ENCODE data around the gene DCP2. TPM values are rescaled to one million over a fixed set of nuclear protein-coding genes. Genes with fewer than 3 reads are reported as not detected.
A peak's percentile ranks its signal among the peaks of the same experiment; 100 is the strongest.

DCP2 gene
- total RNA-seq = 10 to 100 TPM; 65.1 to 67.9 TPM
- polyA plus RNA-seq = 10 to 100 TPM; 48.3 to 53.0 (median 50.7) TPM
- total RNA-seq = 87.5 to 166 (median 114) reads per million in 6 experiments

DNA sequence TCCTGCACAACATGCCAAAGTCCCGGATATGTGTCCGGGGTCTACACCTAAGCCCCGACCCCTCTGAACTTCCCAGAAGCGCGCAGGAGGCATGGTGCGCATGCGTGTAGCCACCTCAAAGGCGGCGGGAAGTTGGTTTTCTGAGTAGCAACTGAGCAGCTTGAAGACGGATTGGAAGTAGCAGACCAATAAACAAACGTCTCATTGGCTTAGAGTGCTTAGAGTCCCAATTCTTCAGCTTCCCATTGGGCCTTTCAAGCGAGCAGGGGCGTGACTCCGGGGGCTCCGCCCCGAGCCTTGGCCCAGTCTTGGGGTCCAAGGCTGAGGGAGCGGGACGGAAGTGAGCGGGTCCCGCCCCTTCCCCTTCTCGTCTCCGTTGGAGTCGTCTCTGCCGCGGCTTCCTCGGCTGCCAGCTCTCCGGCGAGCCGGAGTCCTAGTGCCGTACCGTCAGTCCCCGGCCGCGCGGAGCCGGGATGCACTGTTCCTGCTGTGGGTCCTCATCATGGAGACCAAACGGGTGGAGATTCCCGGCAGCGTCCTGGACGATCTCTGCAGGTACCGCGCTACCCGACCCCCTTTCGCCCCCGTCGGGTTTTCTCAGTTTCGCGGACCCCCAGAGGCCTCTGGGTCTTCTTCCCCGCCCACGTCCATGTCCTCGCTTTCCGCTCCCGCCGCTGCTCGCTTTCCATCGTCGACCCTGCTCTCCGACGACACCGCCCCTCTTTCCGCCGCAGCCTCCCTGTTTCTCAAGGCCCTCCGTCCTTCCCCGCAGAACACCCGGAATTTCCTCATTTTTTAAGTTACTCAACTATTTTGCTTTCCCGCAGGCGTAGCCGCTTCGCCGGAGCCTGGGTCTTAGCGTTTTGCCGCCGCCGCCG lies at the start of gene DCP2:
Gene DCP2, plus strand, starts transcription at position 367 of the 878 bp plus-strand sequence. Its CDS starts 136 bp downstream, at position 503.
- H3K36me3 Mint-ChIP-seq = peaks cover 0 to 12% (median 0%) of the 10 kb centered on the region in 3 donors
- ATAC-seq (peak; percentile 93 to 94), DNase-seq (peak; percentile 84 to 97 (median 96))
- peaks cover 13 to 51% (median 46%) of the 10 kb centered on the region in 4 donors for H3K4me1 Mint-ChIP-seq
- no peaks in the 10 kb centered on the region for H3K9me3 Mint-ChIP-seq
- no peaks in the 10 kb centered on the region for H3K27me3 Mint-ChIP-seq
- H3K4me3 Mint-ChIP-seq = peak within 1 kb of the TSS; percentile 96 to 100 (median 100)
- H3K27ac Mint-ChIP-seq = peak within 1 kb of the TSS; percentile 90 to 98 (median 97)
- POLR2A ChIA-PET = interaction anchor here (0.6 to 2.8 kb wide), 18 partner anchors 9 to 537 kb away, joined by 3 to 44 read pairs (median 6); partner anchors contain the start of genes REEP5, SRP19 and YTHDC2

DNA sequence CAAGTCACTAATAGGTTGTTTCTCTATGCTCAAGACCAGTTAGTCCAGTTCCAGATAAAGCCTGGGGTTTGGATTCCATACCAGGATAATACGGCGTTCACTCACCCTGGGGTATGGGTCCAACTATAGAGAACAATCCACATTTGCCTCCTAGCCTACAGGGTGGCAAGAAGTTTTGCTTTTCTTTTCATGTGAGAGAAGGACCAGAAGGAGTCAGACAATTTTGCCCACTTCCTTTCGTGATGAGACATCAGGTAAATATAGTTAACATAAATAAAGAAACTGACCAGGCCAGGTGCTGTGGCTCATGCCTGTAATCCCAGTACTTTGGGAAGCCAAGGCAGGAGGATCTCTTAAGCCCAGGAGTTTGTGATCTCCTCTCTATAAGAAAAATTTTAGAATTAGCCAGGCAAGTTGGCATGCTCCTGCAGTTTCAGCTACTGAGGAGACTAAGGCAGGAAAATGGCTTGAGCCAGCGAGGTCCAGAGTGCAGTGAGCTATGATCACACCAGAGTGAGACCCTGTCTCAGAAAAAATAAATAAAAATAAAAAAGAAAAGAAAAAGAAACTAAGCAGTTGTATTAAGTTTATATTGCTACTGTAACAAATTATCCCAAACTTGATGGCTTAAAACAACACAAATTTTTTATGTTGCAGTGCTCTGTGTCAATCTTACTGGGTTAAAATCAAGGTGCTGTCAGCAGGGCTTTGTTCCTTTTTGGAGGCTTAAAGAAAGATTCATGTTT lies 47.1 kb upstream of the DCP2 start:
- DNase-seq = no peak
- Mint-ChIP-seq H3K27me3 (no peaks in the 10 kb centered on the region), H3K4me3 (peak overlapping the region; percentile 13 to 80 (median 66)), H3K4me1 (peaks cover 17 to 70% (median 40%) of the 10 kb centered on the region in 4 donors), H3K9me3 (peaks cover 0 to 1% (median 0%) of the 10 kb centered on the region in 9 donors), H3K27ac (peak overlapping the region; percentile 6 to 82 (median 48)), H3K36me3 (no peaks in the 10 kb centered on the region)
- ATAC-seq = peak; percentile 5 to 18
- POLR2A ChIA-PET = interaction anchor here (0.6 to 2.2 kb wide), 3 partner anchors 8 to 58 kb away, joined by 4 to 19 read pairs (median 8); partner anchors contain the start of genes DCP2 and REEP5

DNA sequence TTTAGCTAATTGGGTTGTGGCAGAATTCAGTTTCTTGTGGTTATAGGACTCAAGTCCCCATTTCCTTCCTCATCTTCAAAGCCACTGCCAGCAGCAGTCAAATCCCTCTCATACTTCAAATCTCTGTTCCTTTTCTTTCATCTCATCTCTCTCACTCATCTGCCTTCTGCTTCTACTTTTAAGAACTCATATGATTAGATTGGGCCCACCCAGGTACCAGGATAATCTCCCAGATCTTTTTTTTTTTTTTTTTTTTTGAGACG lies 46.6 kb upstream of the DCP2 start:
- DNase-seq (peak in 7 of 10 donors; percentile 13 to 80 (median 47)), ATAC-seq (peak; percentile 91 to 94)
- Mint-ChIP-seq H3K36me3 (no peaks in the 10 kb centered on the region), H3K4me1 (peaks cover 17 to 64% (median 38%) of the 10 kb centered on the region in 4 donors), H3K27ac (peak overlapping the region in 7 of 10 donors; percentile 3 to 74 (median 18)), H3K9me3 (peaks cover 0 to 1% (median 0%) of the 10 kb centered on the region in 9 donors), H3K4me3 (peak overlapping the region; percentile 13 to 80 (median 56)), H3K27me3 (no peaks in the 10 kb centered on the region)
- POLR2A ChIA-PET = interaction anchor here (0.6 to 2.2 kb wide), 3 partner anchors 9 to 57 kb away, joined by 4 to 19 read pairs (median 8); partner anchors contain the start of genes DCP2 and REEP5

DNA sequence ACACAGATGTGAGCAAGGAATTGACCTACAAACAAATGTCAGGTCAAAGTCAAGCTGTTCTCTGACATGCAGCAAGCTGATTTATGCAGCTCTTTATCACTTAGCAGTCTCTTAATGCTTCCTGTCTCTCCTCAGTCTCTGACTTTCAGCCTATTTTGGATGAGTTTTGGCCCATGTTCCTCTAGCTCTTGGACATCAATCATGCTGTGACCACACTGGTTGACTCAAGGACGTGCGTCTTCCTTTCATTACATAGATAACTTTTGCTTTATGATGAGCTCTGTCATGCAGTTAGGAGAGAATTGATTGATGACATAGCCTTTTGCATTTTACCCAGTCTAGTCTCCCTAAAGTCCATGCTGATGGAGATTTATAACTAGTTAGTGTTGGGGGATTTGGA lies 45.1 kb upstream of the DCP2 start:
- H3K4me1 Mint-ChIP-seq = peaks cover 17 to 58% (median 37%) of the 10 kb centered on the region in 4 donors
- DNase-seq (no peak), ATAC-seq (no peak)
- peak overlapping the region in 1 of 10 donors; percentile 74 for H3K27ac Mint-ChIP-seq
- H3K27me3 Mint-ChIP-seq = no peaks in the 10 kb centered on the region
- POLR2A ChIA-PET = interaction anchor here (2.2 kb wide), 1 partner anchor 10 kb away, joined by 19 read pairs; the partner anchor contains the start of gene REEP5
- H3K9me3 Mint-ChIP-seq = peaks cover 0 to 1% (median 0%) of the 10 kb centered on the region in 9 donors
- no peaks in the 10 kb centered on the region for H3K36me3 Mint-ChIP-seq
- H3K4me3 Mint-ChIP-seq = peak overlapping the region in 1 of 10 donors; percentile 17

DNA sequence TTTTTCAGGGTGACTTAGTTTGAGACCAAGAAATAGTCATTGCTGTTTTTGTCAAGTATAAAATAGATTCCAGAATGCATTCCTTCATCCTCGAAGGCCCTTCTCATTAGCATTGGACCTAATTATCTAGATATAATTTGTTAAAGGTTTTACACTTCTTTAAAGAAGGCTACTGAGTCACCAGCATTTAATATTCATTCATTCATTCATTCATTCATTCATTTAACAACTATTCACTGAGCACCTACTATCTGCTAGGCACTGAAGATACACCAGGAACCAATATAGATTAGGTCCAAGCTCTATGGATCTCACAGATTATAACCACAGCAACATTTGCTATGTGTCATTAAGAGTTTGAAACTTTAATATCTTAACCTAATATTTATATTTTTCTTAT lies 43.5 kb upstream of the DCP2 start:
- no peak overlapping the region for H3K4me3 Mint-ChIP-seq

DNA sequence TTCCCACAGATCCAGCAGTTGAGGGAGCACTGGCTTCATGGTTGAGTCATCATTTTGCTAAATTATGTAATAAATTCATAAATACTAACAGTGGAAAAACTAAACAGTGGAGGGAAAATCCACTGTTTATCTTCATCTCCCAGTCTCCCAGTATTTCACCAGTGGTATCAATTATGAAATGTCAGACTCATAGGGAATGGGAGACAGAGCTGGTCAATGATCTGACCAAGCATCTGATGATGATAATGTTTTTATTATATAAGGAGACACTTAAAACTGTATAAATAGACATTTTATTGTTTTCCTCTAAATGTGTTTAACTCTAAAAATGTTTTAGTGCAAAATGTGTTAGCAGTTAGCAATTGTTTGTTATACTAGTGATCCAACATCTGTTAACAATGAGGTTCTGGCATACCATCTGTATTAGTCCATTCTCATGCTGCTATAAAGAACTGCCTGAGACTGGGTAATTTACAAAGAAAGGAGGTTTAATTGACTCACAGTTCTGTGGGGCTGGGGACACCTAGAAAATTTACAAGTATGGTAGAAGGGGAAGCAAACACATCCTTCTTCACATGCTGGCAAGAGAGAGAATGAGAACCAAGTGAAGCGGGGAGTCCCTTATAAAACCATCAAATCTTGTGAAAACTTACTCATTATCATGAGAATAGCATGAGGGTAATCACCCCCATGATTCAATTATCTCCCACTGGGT lies 42.8 kb upstream of the DCP2 start:
- Mint-ChIP-seq H3K27me3 (no peaks in the 10 kb centered on the region), H3K27ac (peak overlapping the region in 1 of 10 donors; percentile 58), H3K36me3 (no peaks in the 10 kb centered on the region), H3K4me3 (no peak overlapping the region), H3K4me1 (peaks cover 18 to 37% (median 28%) of the 10 kb centered on the region in 4 donors), H3K9me3 (peaks cover 0 to 1% (median 0%) of the 10 kb centered on the region in 9 donors)
- ATAC-seq (no peak), DNase-seq (no peak)
- POLR2A ChIA-PET = interaction anchor here (0.8 to 1.8 kb wide), 2 partner anchors 15 to 42 kb away, joined by 3 to 6 read pairs; partner anchors contain the start of gene DCP2

More for the DNA sequence above, 43.5 kb upstream of the DCP2 start:
- peaks cover 0 to 1% (median 0%) of the 10 kb centered on the region in 9 donors for H3K9me3 Mint-ChIP-seq
- DNase-seq (no peak), ATAC-seq (no peak)
- no peaks in the 10 kb centered on the region for H3K27me3 Mint-ChIP-seq
- no peak overlapping the region for H3K27ac Mint-ChIP-seq
- POLR2A ChIA-PET = no interaction called here
- H3K4me1 Mint-ChIP-seq = peaks cover 17 to 44% (median 34%) of the 10 kb centered on the region in 4 donors
- no peaks in the 10 kb centered on the region for H3K36me3 Mint-ChIP-seq

DNA sequence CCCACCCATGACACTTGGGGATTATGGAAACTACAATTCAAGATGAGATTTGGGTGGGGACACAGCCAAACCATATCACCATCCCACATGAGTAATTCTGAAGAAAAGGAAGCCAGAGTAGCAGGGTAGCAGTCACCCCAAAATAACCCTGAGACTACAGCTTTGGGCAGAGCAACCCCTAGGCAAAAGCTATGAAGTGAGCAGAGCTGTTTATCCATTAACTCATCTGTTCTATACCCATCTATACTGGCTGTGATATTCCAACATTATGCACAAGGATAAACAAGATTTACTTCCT lies 42.3 kb upstream of the DCP2 start:
- H3K4me1 Mint-ChIP-seq = peaks cover 16 to 32% (median 24%) of the 10 kb centered on the region in 4 donors
- peaks cover 0 to 1% (median 0%) of the 10 kb centered on the region in 9 donors for H3K9me3 Mint-ChIP-seq
- H3K27me3 Mint-ChIP-seq = no peaks in the 10 kb centered on the region
- H3K27ac Mint-ChIP-seq = peak overlapping the region in 1 of 10 donors; percentile 58
- no peak overlapping the region for H3K4me3 Mint-ChIP-seq
- DNase-seq (no peak), ATAC-seq (no peak)
- H3K36me3 Mint-ChIP-seq = no peaks in the 10 kb centered on the region
- POLR2A ChIA-PET = interaction anchor here (0.8 to 1.8 kb wide), 2 partner anchors 14 to 42 kb away, joined by 3 to 6 read pairs; partner anchors contain the start of gene DCP2

DNA sequence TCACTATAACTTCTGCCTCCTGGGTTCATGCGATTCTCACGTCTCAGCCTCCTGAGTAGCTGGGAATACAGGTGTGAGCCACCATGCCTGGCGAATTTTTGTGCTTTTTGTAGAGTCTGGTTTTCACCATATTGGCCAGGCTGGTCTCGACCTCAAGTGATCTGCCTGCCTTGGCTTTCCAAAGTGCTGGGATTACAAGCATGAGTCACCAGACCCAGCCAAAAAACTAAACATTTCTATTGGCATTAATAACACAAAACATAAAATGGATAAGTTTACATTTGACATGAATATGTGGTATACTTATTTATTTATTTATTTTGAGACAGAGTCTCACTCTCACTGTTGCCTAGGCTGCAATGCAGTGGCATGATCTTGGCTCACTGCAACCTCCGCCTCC lies 40.9 kb upstream of the DCP2 start:
- no peak for ATAC-seq
- POLR2A ChIA-PET = no interaction called here
- no peaks in the 10 kb centered on the region for H3K27me3 Mint-ChIP-seq
- H3K4me3 Mint-ChIP-seq = no peak overlapping the region
- DNase-seq = no peak
- no peaks in the 10 kb centered on the region for H3K36me3 Mint-ChIP-seq
- H3K4me1 Mint-ChIP-seq = peaks cover 10 to 20% (median 11%) of the 10 kb centered on the region in 4 donors
- H3K27ac Mint-ChIP-seq = no peak overlapping the region
- peaks cover 0 to 1% (median 0%) of the 10 kb centered on the region in 9 donors for H3K9me3 Mint-ChIP-seq

DNA sequence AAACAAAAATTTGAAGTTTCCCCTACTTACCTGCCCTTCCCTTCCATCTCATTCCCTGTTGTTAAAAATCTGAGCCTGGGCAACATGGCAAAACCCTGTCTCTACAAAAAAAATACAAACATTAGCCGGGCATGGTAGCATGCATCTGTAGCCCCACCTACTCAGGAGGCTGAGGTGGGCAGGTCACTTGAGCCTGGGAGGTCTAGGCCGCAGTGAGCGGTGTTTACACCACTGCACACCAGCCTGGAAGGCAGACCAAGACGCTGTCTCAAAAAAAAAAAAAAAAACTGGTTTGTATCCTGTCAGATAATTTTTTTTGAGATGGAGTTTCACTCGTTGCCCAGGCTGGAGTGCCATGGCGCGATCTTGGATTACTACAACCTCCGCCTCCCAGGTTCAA lies 38.3 kb upstream of the DCP2 start:
- DNase-seq (no peak), ATAC-seq (no peak)
- Mint-ChIP-seq H3K27ac (no peak overlapping the region), H3K4me1 (peaks cover 0 to 4% (median under 1%) of the 10 kb centered on the region in 4 donors), H3K9me3 (peaks cover 0 to 1% (median 0%) of the 10 kb centered on the region in 9 donors), H3K36me3 (no peaks in the 10 kb centered on the region), H3K4me3 (no peak overlapping the region), H3K27me3 (no peaks in the 10 kb centered on the region)
- POLR2A ChIA-PET = no interaction called here

DNA sequence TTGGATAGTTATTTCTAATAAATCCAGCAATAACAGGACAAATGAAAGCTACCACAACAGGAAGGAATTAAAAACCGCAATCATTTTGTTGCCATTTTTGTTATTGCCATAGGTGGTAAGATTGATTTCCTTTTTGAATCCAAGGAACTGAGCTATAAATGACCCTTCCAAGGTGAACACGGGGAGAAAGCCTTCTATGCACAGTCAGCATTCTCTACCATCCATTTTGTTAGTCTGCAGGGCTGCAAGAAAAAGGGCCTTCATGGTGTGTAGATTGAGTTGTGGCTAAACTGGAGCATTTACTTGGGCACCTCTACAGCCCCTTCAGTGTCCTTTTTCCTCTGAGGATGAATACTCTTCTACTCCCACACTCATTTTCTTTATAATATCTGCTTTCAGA lies 35.9 kb upstream of the DCP2 start:
- Mint-ChIP-seq H3K27ac (no peak overlapping the region), H3K4me3 (no peak overlapping the region), H3K9me3 (no peaks in the 10 kb centered on the region), H3K4me1 (peaks cover 0 to 1% (median 0%) of the 10 kb centered on the region in 4 donors), H3K27me3 (no peaks in the 10 kb centered on the region), H3K36me3 (no peaks in the 10 kb centered on the region)
- no peak for ATAC-seq
- DNase-seq = no peak
- POLR2A ChIA-PET = interaction anchor here (0.6 to 1.7 kb wide), 3 partner anchors 16 to 655 kb away, joined by 3 to 5 read pairs (median 4); partner anchors contain the start of gene DCP2

DNA sequence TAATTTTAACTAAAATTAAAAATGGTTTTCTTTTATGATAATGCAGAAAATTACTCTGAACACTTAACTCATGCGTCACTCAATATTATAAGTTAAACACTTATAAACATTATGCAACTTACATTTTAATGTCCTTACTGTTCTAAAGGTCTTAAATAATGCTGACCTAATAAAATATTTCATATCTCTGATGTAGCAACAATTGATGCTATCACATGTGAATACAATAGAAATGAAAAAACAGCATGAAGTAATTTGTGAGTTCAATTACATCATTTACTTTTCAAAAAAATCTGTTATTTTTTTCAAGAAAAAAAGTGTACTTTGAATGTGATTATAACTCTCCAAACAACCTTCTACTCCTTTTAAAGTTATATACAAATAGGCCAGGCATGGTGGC lies 28.1 kb upstream of the DCP2 start:
- Mint-ChIP-seq H3K4me1 (peaks cover 0 to 8% (median 4%) of the 10 kb centered on the region in 4 donors), H3K27ac (no peak overlapping the region), H3K4me3 (no peak overlapping the region), H3K36me3 (no peaks in the 10 kb centered on the region), H3K27me3 (no peaks in the 10 kb centered on the region), H3K9me3 (peaks cover 0 to 2% (median 0%) of the 10 kb centered on the region in 9 donors)
- DNase-seq (no peak), ATAC-seq (no peak)
- POLR2A ChIA-PET = interaction anchor here (0.6 kb wide), 1 partner anchor 14 kb away, joined by 3 read pairs; no protein-coding TSS in a partner anchor

Measured in naive thymus-derived CD8-positive, alpha-beta T cell (primary cell).